ENCODE data around the gene UBE2M.
"Not testable (repeated sequence)": the region's sequence is repeated elsewhere in the genome, so short reads cannot be mapped to it uniquely, and the experiment has no call there.

Gene UBE2M

DNA sequence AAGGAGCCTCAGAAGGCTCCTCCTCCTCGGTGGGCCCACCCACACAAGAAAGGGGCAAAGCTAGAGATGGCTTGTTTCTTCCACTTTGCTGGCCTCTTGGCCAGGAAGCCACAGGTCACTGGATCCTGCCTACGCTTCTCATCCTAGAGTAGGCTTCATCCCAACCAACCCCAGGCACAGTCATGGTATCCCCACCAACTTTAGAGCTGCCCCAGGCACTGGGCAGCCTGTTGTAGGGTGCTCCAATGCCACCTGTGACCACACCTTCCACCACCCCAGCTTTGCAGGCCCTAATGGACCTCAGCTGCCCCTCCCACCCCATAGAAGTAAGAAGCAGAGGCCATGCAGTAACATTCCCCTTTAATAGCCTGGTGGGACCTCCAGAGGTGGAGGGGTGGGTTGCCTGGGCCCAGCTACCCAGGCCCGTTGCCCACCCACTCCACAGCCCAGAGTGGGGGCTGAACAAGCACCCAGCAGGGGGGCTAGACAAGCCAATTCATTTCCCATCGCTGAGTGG is 3.0 kb downstream of the UBE2M start:
- DNase-seq: no peak

DNA sequence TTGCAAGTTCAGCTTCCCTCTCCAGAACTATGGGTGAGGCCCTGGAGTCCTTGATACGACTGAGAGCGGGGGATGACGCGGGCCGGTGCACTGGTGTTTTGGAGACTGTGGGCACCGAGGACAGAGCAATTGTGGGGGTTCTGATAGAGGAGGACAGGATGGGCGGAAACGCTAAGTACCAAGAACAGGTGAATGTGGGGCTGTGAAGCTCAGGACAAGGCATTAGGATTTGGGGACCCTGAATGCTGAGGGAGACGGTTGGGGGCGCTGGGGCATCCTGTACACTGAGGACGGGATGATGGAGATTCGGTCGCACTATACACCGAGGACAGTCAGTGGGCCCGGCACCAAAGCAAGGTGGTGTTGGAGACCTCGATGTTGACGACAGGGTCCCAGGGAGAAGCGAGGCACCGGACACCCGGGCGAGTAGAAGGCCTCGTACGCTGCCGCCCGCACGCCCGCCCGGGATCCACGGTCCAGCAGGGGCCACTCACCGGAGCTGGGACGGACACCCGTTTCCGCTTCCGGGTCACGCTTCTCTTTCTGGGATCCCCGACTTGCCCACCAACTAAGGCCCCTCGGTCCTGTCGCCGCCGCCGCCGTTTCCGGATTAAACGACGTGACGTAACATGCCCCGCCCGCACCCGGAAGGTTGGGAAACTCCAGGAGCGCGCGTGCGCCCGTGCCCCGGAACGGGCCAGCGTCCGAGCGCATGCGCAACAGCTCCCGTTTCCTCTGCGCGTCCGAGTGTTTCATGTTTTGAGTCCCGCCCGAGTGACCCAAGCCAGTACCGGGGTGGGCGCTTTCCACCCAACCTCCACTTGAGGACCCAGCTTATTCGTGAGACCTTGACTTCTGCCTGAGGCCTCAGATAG is 3.7 kb downstream of the UBE2M start, which contains the start of gene CHMP2A:
CHMP2A (minus strand) TSS at position 612 of the 875 bp plus-strand sequence. CDS start 893 bp downstream, outside the sequence.
- DNase-seq: no peak

GRCh38 chr19:58553799-58554493 is 4.5 kb downstream of the UBE2M start:
- DNase-seq: no peak

DNA sequence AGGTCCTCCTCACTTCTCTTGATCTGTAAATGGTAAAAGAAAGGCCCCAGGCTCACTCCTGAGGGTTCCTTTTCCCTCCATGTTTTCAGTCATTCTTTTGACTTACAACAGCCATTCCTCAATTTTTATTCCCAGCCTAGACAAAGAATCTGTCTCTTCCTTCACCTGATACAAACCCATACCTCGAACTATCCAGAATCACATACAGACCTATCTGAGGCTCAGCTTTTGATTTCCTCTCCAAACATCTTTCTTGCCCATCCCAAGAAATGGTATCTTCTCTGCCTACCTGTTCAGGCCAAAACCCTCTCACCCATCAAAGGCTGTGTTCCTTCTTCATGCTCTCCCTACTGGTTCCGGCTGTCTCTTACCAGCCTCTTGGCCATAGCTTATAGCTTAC is 5.8 kb downstream of the UBE2M start:
- DNase-seq: no peak

- no peak for DNase-seq
These were observed 6.6 kb downstream of the UBE2M start for GRCh38 chr19:58551577-58552471.

DNA sequence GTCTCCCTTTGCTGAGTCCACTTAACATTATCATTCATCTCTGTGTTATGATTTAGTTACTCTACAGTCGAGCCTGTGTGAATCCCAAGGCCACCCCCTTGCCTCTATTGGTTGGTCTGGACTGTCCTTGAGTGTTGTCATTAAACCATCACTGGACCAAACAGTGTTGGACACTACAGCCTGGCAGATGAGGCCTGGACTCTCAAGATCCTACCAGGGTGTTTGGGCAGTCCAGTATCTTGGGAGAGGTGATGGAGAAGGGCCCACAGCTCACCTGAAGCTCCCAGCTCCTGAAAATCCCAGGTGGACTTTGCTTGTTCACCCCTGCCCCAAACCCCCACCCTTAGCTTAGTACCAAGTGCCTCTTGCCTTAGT is 7.3 kb downstream of the UBE2M start:
- no peak for DNase-seq

DNA sequence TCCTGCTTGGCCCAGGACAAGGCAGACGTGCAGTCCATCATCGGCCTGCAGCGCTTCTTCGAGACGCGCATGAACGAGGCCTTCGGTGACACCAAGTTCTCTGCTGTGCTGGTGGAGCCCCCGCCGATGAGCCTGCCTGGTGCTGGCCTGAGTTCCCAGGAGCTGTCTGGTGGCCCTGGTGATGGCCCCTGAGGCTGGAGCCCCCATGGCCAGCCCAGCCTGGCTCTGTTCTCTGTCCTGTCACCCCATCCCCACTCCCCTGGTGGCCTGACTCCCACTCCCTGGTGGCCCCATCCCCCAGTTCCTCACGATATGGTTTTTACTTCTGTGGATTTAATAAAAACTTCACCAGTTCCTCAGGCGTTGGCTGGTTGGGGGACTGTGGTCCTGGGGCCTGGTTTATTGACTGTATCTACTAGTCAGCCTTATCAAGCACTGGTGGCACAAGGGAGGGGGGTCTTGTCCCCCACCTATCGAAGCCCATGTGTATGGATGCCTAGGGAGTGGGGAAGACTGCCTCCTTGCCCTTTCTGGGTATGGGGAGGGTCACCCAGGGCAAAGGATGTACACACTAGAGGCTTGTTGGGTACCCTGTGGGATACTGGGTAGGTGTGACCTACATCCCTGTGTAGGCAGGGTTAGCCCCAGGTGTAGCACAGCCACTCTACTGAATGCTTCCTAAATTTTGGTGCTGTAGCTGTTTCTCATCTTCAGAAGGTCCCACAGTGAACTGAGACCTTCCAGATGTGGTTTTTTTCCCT is 7.9 kb downstream of the UBE2M start:
- no peak for DNase-seq

GRCh38 chr19:58549664-58550361 is 8.6 kb downstream of the UBE2M start:
- no peak for DNase-seq

GRCh38 chr19:58548859-58549663 is 9.3 kb downstream of the UBE2M start:
- DNase-seq: no peak

DNA sequence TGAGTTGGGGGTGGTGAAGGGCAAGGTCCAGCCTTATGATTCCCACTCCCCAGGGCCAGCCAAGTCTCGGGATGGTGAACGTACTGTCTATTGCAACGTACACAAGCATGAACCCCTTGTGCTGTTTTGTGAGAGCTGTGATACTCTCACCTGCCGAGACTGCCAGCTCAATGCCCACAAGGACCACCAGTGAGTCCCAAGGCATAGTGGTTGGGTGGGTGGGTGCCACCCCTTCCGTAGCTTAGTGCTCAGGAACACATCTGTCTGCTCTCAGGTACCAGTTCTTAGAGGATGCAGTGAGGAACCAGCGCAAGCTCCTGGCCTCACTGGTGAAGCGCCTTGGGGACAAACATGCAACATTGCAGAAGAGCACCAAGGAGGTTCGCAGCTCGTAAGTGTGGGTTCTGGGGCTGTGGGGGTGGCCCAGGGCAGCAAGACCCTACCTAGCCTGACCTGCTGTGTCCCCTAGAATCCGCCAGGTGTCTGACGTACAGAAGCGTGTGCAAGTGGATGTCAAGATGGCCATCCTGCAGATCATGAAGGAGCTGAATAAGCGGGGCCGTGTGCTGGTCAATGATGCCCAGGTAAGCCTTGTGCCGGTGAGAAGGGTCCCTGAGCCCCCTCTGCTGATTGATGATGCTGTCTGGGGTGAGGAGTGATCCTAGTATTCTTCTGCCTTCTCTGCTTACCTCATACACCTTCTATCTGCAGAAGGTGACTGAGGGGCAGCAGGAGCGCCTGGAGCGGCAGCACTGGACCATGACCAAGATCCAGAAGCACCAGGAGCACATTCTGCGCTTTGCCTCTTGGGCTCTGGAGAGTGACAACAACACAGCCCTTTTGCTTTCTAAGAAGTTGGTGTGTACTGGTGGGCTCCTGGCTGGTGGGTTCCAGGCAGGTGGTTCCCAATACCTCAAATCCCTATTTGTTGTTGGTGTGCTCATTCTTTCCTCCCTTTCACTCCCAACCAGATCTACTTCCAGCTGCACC is 10.8 kb downstream of the UBE2M start:
- no peak for DNase-seq

DNA sequence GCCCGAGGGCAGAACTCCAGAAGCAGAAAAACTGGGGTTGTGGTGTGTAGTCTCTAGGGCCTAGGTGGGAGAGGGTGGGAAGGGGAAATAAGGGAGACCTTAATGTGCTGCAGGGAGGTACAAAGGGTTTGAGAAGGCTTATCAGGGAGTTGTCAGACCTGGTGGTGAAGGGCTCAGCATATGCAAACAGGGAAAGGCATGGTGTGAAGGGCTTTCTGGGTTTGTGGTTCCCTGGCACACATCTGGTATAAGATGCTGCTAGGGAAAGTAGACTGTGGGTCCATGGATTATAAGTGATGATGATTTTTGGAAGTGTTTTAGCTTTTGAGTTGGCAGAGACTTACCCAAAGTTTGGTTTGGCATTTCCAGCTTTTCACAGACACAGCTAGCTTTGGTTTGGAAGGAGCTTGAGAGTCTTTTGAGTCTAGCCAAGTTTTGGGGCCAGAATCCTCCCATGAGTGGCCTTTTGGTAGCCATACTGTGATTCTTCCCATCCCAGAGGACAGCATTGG is 12.3 kb downstream of the UBE2M start:
- no peak for DNase-seq

DNA sequence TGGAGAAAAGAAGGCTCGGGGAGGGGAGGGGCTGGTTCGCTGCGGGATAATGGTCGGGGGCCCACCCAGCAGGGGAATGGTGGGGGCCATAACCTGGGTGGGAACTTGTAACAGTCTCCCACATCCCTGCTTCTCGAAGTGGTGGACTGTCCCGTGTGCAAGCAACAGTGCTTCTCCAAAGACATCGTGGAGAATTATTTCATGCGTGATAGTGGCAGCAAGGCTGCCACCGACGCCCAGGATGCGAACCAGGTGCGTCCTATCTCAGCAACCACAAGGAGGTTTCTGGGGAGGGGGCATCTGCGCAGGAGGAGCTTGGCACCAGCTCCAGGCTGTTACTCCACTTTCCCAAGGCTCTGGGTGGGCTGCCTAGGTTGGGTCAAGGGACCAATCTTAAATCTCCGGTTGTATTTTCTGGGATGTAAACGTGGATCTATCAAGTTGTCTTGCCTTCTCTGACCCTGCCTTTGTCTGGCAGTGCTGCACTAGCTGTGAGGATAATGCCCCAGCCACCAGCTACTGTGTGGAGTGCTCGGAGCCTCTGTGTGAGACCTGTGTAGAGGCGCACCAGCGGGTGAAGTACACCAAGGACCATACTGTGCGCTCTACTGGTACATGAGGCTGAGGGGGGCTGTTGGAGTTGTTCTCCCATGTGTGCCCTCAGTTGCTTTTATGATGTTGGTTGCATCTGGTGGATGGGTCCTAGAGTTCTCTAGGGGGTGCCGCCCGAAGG is 13.0 kb downstream of the UBE2M start:
- no peak for DNase-seq

DNA sequence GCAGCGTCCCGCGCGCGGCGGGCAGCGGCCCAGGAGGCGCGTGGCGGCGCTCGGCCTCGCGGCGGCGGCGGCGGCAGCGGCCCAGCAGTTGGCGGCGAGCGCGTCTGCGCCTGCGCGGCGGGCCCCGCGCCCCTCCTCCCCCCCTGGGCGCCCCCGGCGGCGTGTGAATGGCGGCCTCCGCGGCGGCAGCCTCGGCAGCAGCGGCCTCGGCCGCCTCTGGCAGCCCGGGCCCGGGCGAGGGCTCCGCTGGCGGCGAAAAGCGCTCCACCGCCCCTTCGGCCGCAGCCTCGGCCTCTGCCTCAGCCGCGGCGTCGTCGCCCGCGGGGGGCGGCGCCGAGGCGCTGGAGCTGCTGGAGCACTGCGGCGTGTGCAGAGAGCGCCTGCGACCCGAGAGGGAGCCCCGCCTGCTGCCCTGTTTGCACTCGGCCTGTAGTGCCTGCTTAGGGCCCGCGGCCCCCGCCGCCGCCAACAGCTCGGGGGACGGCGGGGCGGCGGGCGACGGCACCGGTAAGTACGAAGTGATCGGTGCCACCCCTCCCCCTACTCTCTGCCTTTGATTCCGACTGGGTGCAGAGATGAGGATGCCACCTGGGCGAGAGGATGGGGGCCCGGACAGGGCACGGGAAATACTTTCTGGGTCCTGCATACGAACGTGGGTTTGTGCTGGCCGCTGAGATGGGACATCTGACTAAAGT is 13.7 kb downstream of the UBE2M start:
- DNase-seq: no peak

DNA sequence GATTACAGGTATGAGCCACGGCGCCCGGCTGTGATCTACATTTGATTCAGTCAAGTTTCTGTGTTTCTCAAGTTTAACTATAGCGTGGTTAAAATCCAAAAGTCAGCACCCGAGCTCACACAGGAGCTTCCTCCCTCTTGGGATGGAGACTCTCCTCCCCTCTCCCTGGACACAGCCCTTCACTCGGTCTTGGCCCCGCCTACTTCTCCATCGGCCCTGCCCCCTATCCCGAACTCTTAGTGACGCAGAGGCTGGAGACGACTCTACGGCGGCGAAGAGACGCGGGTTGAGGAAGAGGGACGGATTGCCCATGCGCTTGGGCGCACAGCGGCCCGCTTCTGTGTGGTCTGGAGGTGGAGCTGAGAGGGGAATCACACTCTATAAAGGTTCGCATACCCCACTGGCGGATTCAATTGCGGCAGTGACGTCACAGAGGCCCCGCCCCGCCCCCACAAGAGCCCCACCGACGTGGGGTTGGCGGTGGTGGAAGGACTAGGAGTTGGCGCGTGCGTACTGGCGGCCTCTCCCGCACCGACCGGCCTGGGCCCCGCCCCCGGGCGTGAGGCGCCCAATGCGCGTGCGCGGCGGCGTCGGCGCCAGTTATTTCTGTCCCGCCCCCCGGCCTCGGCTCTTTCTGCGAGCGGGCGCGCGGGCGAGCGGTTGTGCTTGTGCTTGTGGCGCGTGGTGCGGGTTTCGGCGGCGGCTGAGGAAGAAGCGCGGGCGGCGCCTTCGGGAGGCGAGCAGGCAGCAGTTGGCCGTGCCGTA is 14.4 kb downstream of the UBE2M start, which contains the start of gene TRIM28:
TRIM28 (plus strand) TSS at position 239 of the 765 bp plus-strand sequence. CDS start 694 bp downstream, outside the sequence.
- no peak for DNase-seq

- not testable (repeated sequence) for DNase-seq
These were observed 15.6 kb downstream of the UBE2M start for GRCh38 chr19:58542641-58543372.

GRCh38 chr19:58539169-58539559 is 19.2 kb downstream of the UBE2M start:
- not testable (repeated sequence) for DNase-seq

Measured in NCI-H1436 (cell line).